ENCODE data around the gene C2orf42. TPM values are rescaled to one million over a fixed set of nuclear protein-coding genes. Genes with fewer than 3 reads are reported as not detected.

C2orf42 gene
- total RNA-seq, 4 donors from 2014 or later: 6.3 to 10.1 (median 7.3) TPM

DNA sequence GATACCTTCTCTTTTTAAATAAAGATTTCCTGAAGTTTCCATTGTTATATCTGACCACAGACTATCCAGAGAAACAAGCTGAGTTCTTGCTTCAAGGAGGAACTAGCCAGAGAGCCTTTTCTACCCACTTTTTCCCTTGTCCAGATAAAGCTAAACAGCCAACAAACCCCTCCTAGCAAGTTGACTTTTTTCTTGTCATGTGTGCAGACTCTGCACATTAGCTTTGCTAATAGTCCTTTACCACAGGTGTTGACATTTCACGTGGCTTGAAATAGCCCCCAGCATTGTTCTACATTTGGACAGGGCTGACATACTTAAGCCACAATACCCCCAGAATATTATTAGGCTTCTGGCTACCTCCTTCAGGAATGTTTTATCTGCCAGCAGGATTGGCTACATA is 62.8 kb downstream of the C2orf42 start:
- intact Hi-C loops (cut with DNase I; ENCODE audit: low total_unique reads): loop anchor here (10.0 kb wide), 1 partner anchor 543 kb away; no protein-coding TSS in a partner anchor
- H3K27ac ChIP-seq: peak overlapping the region; percentile 89 to 100 (median 98)
- peaks cover 52 to 53% of the 10 kb centered on the region in 2 donors for H3K4me1 ChIP-seq
- no peak for ATAC-seq
- TF ChIP-seq POLR2A (IDR thresholded peaks at IDR 0.05) (no peak), CTCF (IDR thresholded peaks at IDR 0.05 in 4 of 5, conservative IDR thresholded peaks at IDR 0.05 in 1 of 5) (no peak)
- in situ Hi-C loops (cut with MboI; ENCODE audit: low sequenced_read_pairs in 4 of 4): no loop called here
- H3K27me3 ChIP-seq: no peaks in the 10 kb centered on the region
- H3K36me3 ChIP-seq: no peaks in the 10 kb centered on the region
- H3K9me3 ChIP-seq: no peaks in the 10 kb centered on the region
- DNase-seq: no peak
- no peak overlapping the region for H3K4me3 ChIP-seq

GRCh38 chr2:70126413-70126812 is 64.4 kb downstream of the C2orf42 start:
- intact Hi-C loops (cut with DNase I; ENCODE audit: low total_unique reads): loop anchor here (10.0 kb wide), 1 partner anchor 542 kb away; no protein-coding TSS in a partner anchor
- H3K4me3 ChIP-seq: no peak overlapping the region
- no peaks in the 10 kb centered on the region for H3K36me3 ChIP-seq
- no peaks in the 10 kb centered on the region for H3K27me3 ChIP-seq
- DNase-seq: no peak
- in situ Hi-C loops (cut with MboI; ENCODE audit: low sequenced_read_pairs in 4 of 4): no loop called here
- no peak for TF ChIP-seq CTCF (IDR thresholded peaks at IDR 0.05 in 4 of 5, conservative IDR thresholded peaks at IDR 0.05 in 1 of 5)
- no peak for TF ChIP-seq POLR2A (IDR thresholded peaks at IDR 0.05)
- no peak for ATAC-seq
- no peaks in the 10 kb centered on the region for H3K9me3 ChIP-seq
- peak overlapping the region; percentile 89 to 100 (median 98) for H3K27ac ChIP-seq
- H3K4me1 ChIP-seq: peaks cover 51 to 53% of the 10 kb centered on the region in 2 donors

- Histone ChIP-seq H3K4me1 (peaks cover 47 to 51% of the 10 kb centered on the region in 2 donors), H3K27me3 (no peaks in the 10 kb centered on the region), H3K36me3 (no peaks in the 10 kb centered on the region), H3K9me3 (no peaks in the 10 kb centered on the region), H3K27ac (peak overlapping the region; percentile 89 to 100 (median 98)), H3K4me3 (peak overlapping the region; percentile 64 to 80 (median 74))
- TF ChIP-seq POLR2A (IDR thresholded peaks at IDR 0.05): no peak
- TF ChIP-seq CTCF (IDR thresholded peaks at IDR 0.05 in 4 of 5, conservative IDR thresholded peaks at IDR 0.05 in 1 of 5): no peak
- intact Hi-C loops (cut with DNase I; ENCODE audit: low total_unique reads) (loop anchor here (10.0 kb wide), 1 partner anchor 541 kb away; no protein-coding TSS in a partner anchor), in situ Hi-C loops (cut with MboI; ENCODE audit: low sequenced_read_pairs in 4 of 4) (no loop called here)
- ATAC-seq: no peak
- DNase-seq: no peak
These were observed 65.3 kb downstream of the C2orf42 start for GRCh38 chr2:70125498-70125898.

DNA sequence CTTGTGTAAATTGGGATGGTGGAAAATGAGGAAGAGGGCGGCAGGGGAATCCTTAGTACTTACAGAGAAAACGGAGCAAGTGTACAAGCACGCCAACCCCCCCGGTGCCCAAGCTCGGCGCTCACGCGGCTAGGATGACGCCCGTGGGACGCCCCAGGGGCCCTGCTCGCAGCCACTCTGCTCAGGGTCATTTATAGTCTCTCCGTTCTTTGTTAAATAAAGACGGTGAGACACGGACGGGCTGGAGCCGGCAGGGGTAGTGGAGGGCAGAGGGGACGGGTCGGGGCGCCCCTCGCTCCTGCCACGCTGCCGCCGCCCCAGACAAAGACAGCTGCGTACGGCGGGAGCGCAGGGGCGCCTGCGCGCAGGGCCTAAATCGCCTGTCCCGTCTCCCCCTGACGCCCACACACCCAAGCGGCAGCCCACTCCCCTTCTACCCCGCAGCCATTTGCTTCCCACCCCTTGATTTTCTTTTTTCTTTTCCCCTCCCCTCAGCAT is 65.8 kb downstream of the C2orf42 start:
- Histone ChIP-seq H3K4me3 (peak overlapping the region; percentile 64 to 80 (median 74)), H3K4me1 (peaks cover 47 to 51% of the 10 kb centered on the region in 2 donors), H3K9me3 (no peaks in the 10 kb centered on the region), H3K27ac (peak overlapping the region; percentile 89 to 100 (median 98)), H3K27me3 (no peaks in the 10 kb centered on the region), H3K36me3 (no peaks in the 10 kb centered on the region)
- ATAC-seq (peak; percentile 29 to 36), DNase-seq (peak; percentile 43 to 64)
- TF ChIP-seq POLR2A (IDR thresholded peaks at IDR 0.05) (peak; percentile 40 to 67), CTCF (IDR thresholded peaks at IDR 0.05 in 4 of 5, conservative IDR thresholded peaks at IDR 0.05 in 1 of 5) (peak in 1 of 5 experiments; percentile 15)
- in situ Hi-C loops (cut with MboI; ENCODE audit: low sequenced_read_pairs in 4 of 4) (no loop called here), intact Hi-C loops (cut with DNase I; ENCODE audit: low total_unique reads) (loop anchor here (1.0 to 10.0 kb wide), 3 partner anchors 17 to 540 kb away; partner anchors contain the start of gene PCBP1)

Data from gastrocnemius medialis (tissue), 4 donors.